Transverse colon (tissue), 4 donors: Measurements from ENCODE around the gene RGS6.

Experiments
- POLR2A ChIP-seq: fragments of 450-650 bp; IDR thresholded peaks from one replicate; pipeline ENCODE4 v1.6.1; 2016; ENCODE audit warnings: antibody characterized with exemption, mild to moderate bottlenecking, moderate library complexity
- POLR2AphosphoS5 ChIP-seq, 3 donors: sonication (generic); formaldehyde crosslinking; IDR thresholded peaks; one replicate each; pipeline ENCODE4 v1.6.1; 2016; ENCODE audit warnings: antibody characterized with exemption in 3 of 3
- TF ChIP-seq, protein P1 (sequence below), 5 experiments: fragments of 200-600 bp in 3 of 5; fragments of 450-650 bp in 2 of 5; sonication (generic) in 3 of 5; IDR thresholded peaks; 1 replicate in 2 of 5; 2 replicates in 3 of 5; pipeline ENCODE4 v1.5.1; 2016 to 2017; ENCODE audit warnings: antibody characterized with exemption in 5 of 5, inconsistent platforms in 3 of 5, mild to moderate bottlenecking in 2 of 5, moderate library complexity in 1 of 5

- TF ChIP-seq POLR2A, result no peak
- TF ChIP-seq, protein P1, sequence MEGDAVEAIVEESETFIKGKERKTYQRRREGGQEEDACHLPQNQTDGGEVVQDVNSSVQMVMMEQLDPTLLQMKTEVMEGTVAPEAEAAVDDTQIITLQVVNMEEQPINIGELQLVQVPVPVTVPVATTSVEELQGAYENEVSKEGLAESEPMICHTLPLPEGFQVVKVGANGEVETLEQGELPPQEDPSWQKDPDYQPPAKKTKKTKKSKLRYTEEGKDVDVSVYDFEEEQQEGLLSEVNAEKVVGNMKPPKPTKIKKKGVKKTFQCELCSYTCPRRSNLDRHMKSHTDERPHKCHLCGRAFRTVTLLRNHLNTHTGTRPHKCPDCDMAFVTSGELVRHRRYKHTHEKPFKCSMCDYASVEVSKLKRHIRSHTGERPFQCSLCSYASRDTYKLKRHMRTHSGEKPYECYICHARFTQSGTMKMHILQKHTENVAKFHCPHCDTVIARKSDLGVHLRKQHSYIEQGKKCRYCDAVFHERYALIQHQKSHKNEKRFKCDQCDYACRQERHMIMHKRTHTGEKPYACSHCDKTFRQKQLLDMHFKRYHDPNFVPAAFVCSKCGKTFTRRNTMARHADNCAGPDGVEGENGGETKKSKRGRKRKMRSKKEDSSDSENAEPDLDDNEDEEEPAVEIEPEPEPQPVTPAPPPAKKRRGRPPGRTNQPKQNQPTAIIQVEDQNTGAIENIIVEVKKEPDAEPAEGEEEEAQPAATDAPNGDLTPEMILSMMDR (IDR thresholded peaks at IDR 0.05), result no peak
- TF ChIP-seq POLR2AphosphoS5 (IDR thresholded peaks at IDR 0.05), result no peak
These were observed 636.2 kb downstream of the RGS6 start for GRCh38 chr14:72568296-72568992.
